Skeletal muscle cell (primary cell): ENCODE results near the gene SPECC1.
"Not testable (repeated sequence)": the region's sequence is repeated elsewhere in the genome, so short reads cannot be mapped to it uniquely, and the experiment has no call there.

Experiments
- DNase-seq: peaks from one replicate; pipeline ENCODE4 v3.0.0-alpha.2; 2010; ENCODE audit warnings: low read depth
- H3K4me3 ChIP-seq: 2 replicates; pipeline ENCODE4 v1.5.1; 2011; ENCODE audit warnings: low read depth, mild to moderate bottlenecking, control low read depth, low read length, moderate library complexity

Gene SPECC1

GRCh38 chr17:20216154-20216815, 207.1 kb downstream of the SPECC1 start:
- no peak overlapping the region for H3K4me3 ChIP-seq
- DNase-seq, result no peak

GRCh38 chr17:20216853-20217252, 207.7 kb downstream of the SPECC1 start:
- DNase-seq, result no peak
- H3K4me3 ChIP-seq, result no peak overlapping the region

GRCh38 chr17:20217677-20218076, 208.5 kb downstream of the SPECC1 start:
- no peak for DNase-seq
- no peak overlapping the region for H3K4me3 ChIP-seq

GRCh38 chr17:20218272-20218671, 209.1 kb downstream of the SPECC1 start:
- no peak for DNase-seq
- no peak overlapping the region for H3K4me3 ChIP-seq

GRCh38 chr17:20223808-20224328, 214.7 kb downstream of the SPECC1 start:
- no peak for DNase-seq
- H3K4me3 ChIP-seq, result no peak overlapping the region

- no peak for DNase-seq
- H3K4me3 ChIP-seq, result no peak overlapping the region
These were observed 215.2 kb downstream of the SPECC1 start for GRCh38 chr17:20224379-20224778.

- DNase-seq, result no peak
- no peak overlapping the region for H3K4me3 ChIP-seq
These were observed 216.3 kb downstream of the SPECC1 start for GRCh38 chr17:20225162-20226115.

GRCh38 chr17:20226814-20227482, 217.8 kb downstream of the SPECC1 start:
- DNase-seq, result peak; percentile 39
- H3K4me3 ChIP-seq, result no peak overlapping the region

- not testable (repeated sequence) for DNase-seq, H3K4me3 ChIP-seq
These were observed 218.7 kb downstream of the SPECC1 start for GRCh38 chr17:20227720-20228370.

GRCh38 chr17:20228410-20228809, 219.3 kb downstream of the SPECC1 start:
- no peak overlapping the region for H3K4me3 ChIP-seq
- DNase-seq, result no peak

- no peak overlapping the region for H3K4me3 ChIP-seq
- no peak for DNase-seq
These were observed 219.7 kb downstream of the SPECC1 start for GRCh38 chr17:20228860-20229259.

- no peak overlapping the region for H3K4me3 ChIP-seq
- DNase-seq, result no peak
These were observed 221.8 kb downstream of the SPECC1 start for GRCh38 chr17:20230924-20231323.

- DNase-seq, result no peak
These were observed 223.5 kb downstream of the SPECC1 start for GRCh38 chr17:20232611-20233010.

GRCh38 chr17:20234276-20234675, 225.1 kb downstream of the SPECC1 start:
- no peak for DNase-seq
- no peak overlapping the region for H3K4me3 ChIP-seq

More at GRCh38 chr17:20232611-20233010, 223.5 kb downstream of the SPECC1 start:
- H3K4me3 ChIP-seq, result no peak overlapping the region

- H3K4me3 ChIP-seq, result no peak overlapping the region
- DNase-seq, result no peak
These were observed 226.6 kb downstream of the SPECC1 start for GRCh38 chr17:20235747-20236146.

- no peak for DNase-seq
- no peak overlapping the region for H3K4me3 ChIP-seq
These were observed 227.5 kb downstream of the SPECC1 start for GRCh38 chr17:20236578-20237227.

GRCh38 chr17:20239776-20240175, 230.6 kb downstream of the SPECC1 start:
- not testable (repeated sequence) for DNase-seq, H3K4me3 ChIP-seq

GRCh38 chr17:20241855-20242254, 232.7 kb downstream of the SPECC1 start:
- no peak for DNase-seq

GRCh38 chr17:20242271-20242670, 233.1 kb downstream of the SPECC1 start:
- H3K4me3 ChIP-seq, result no peak overlapping the region

More at GRCh38 chr17:20241855-20242254, 232.7 kb downstream of the SPECC1 start:
- H3K4me3 ChIP-seq, result no peak overlapping the region

More at GRCh38 chr17:20242271-20242670, 233.1 kb downstream of the SPECC1 start:
- no peak for DNase-seq
